ENCODE measurements around the gene CDH4. TPM values are rescaled to one million over a fixed set of nuclear protein-coding genes. Genes with fewer than 3 reads are reported as not detected.

CDH4 gene
- total and polyA plus RNA-seq, 2 donors (not counting 3 experiments of a cell fraction or from before 2014, with no cell fraction given): 0.17 to 0.51 TPM

- no peaks in the 10 kb centered on the region for H3K36me3 ChIP-seq (ENCODE audit: control insufficient read depth in 2 of 2, extremely low read depth in 1 of 2, insufficient read depth in 2 of 2, low read length in 2 of 2)
- H3K4me2 ChIP-seq (ENCODE audit: insufficient read depth, low read length): no peak overlapping the region
- intact Hi-C loops (cut with micrococcal nuclease) (no loop called here), dilution Hi-C loops (cut with MboI; ENCODE audit: extremely low pct_ligation_motif_present, low sequenced_read_pairs) (no loop called here)
- BruUV-seq (replicated peaks): no TSS peak
- no peak overlapping the region for H3K27ac ChIP-seq (ENCODE audit: insufficient read depth, low read depth, low read length)
- no peaks in the 10 kb centered on the region for H4K20me1 ChIP-seq (replicated peaks; ENCODE audit: control insufficient read depth, extremely low read depth, insufficient read depth, low read length)
- POLR2A ChIA-PET: no interaction called here
- H3K4me3 ChIP-seq (replicated peaks in 1 of 3; ENCODE audit: insufficient read depth in 1 of 3, low read depth in 1 of 3, low read length in 3 of 3): no peak overlapping the region
- DNase-seq (ENCODE audit: low read depth, low spot score) (no peak), FAIRE-seq (no peak)
- H3K9me3 ChIP-seq (replicated peaks; ENCODE audit: control insufficient read depth, insufficient read depth, low read length): no peaks in the 10 kb centered on the region
- H3K79me2 ChIP-seq (ENCODE audit: control insufficient read depth, insufficient read depth, low read length): no peaks in the 10 kb centered on the region
- H3K27me3 ChIP-seq (ENCODE audit: control insufficient read depth in 2 of 2, insufficient read depth in 2 of 2, low read length in 2 of 2): no peaks in the 10 kb centered on the region
- H3K9me1 ChIP-seq (replicated peaks; ENCODE audit: control insufficient read depth, extremely low read depth, insufficient read depth, low read length): no peaks in the 10 kb centered on the region
- CTCF ChIA-PET: no interaction called here
- no peak overlapping the region for H2AFZ ChIP-seq (ENCODE audit: low read depth, low read length)
- no peak overlapping the region for H3K9ac ChIP-seq (replicated peaks; ENCODE audit: extremely low read depth, insufficient read depth, low read length)
- H3K4me1 ChIP-seq (ENCODE audit: control insufficient read depth, extremely low read depth, insufficient read depth, low read length): no peaks in the 10 kb centered on the region
- TF ChIP-seq MAX (IDR thresholded peaks at IDR 0.05; ENCODE audit: insufficient read depth, insufficient read length): no peak
- no peak for TF ChIP-seq POLR2A (IDR thresholded peaks at IDR 0.05; ENCODE audit: low read depth, low read length)
- TF ChIP-seq JUN (IDR thresholded peaks at IDR 0.05; ENCODE audit: borderline replicate concordance, insufficient read depth, insufficient read length, low read depth): no peak
- no peak for TF ChIP-seq CTCF (IDR thresholded peaks at IDR 0.05; ENCODE audit: extremely low read depth in 1 of 2, insufficient read depth in 1 of 2, low read depth in 1 of 2, low read length in 2 of 2)
- no peak for TF ChIP-seq EZH2 (IDR thresholded peaks at IDR 0.05; ENCODE audit: borderline replicate concordance, low read depth, low read length, severe bottlenecking)
- TF ChIP-seq FOS (IDR thresholded peaks at IDR 0.05; ENCODE audit: borderline replicate concordance, insufficient read depth, low read length): no peak
- TF ChIP-seq POLR2AphosphoS5 (IDR thresholded peaks at IDR 0.05; ENCODE audit: insufficient read depth, low read depth, low read length): no peak
- no peak for TF ChIP-seq GATA2 (IDR thresholded peaks at IDR 0.05; ENCODE audit: insufficient read depth, insufficient read length, low read depth, low read length)
- TF ChIP-seq MYC (IDR thresholded peaks at IDR 0.05; ENCODE audit: low read depth, low read length): no peak
Measured at GRCh38 chr20:61720348-61720696, 468.3 kb downstream of the CDH4 start.

All from endothelial cell of umbilical vein (primary cell).